ENCODE data around the gene HLA-DQA2.

Gene HLA-DQA2

GRCh38 chr6:32761548-32761947, 20.4 kb downstream of the HLA-DQA2 start:
- no peak for DNase-seq
- no peak overlapping the region for H3K18ac ChIP-seq (ENCODE audit: low read length)
- H3K4me3 ChIP-seq (ENCODE audit: low read depth, low read length): no peak overlapping the region
- H3K36me3 ChIP-seq (ENCODE audit: control insufficient read depth in 1 of 2, insufficient read depth in 2 of 2, low read length in 2 of 2): no peaks in the 10 kb centered on the region
- H2AK5ac ChIP-seq (ENCODE audit: low read length): no peak overlapping the region
- no peaks in the 10 kb centered on the region for H3K79me2 ChIP-seq (ENCODE audit: control insufficient read depth, insufficient read depth, low read length, poor library complexity)
- no peak overlapping the region for H4K8ac ChIP-seq (ENCODE audit: low read depth, low read length)
- no peak overlapping the region for H4K12ac ChIP-seq (ENCODE audit: low read depth, low read length)
- H2AFZ ChIP-seq (ENCODE audit: insufficient read depth, low read length, poor library complexity): no peak overlapping the region
- H3K79me1 ChIP-seq (ENCODE audit: low read length): no peaks in the 10 kb centered on the region
- WGBS (ENCODE audit: extremely low coverage, insufficient coverage, insufficient read length): no CpG with 5 or more reads among the region's 40 CpGs
- no peak overlapping the region for H3K4me2 ChIP-seq (ENCODE audit: low read length)
- no peak overlapping the region for H3K27ac ChIP-seq (ENCODE audit: low read depth, low read length)
- H3K23ac ChIP-seq (ENCODE audit: low read length): no peak overlapping the region
- H2BK5ac ChIP-seq (ENCODE audit: low read depth, low read length, poor library complexity): no peak overlapping the region
- no peak overlapping the region for H3K9ac ChIP-seq (ENCODE audit: low read length)
- H3K14ac ChIP-seq (ENCODE audit: low read length): no peak overlapping the region
- no peak overlapping the region for H2BK120ac ChIP-seq (ENCODE audit: insufficient read depth, low read length, poor library complexity)
- no peak overlapping the region for H3K4ac ChIP-seq (ENCODE audit: low read depth, low read length)
- H2BK12ac ChIP-seq (ENCODE audit: low read length): no peak overlapping the region
- no peak overlapping the region for H4K91ac ChIP-seq (ENCODE audit: low read depth, low read length)
- H3K9me3 ChIP-seq (ENCODE audit: insufficient read depth, low read depth, low read length): peaks cover 1% of the 10 kb centered on the region
- no peaks in the 10 kb centered on the region for H3K4me1 ChIP-seq (ENCODE audit: control insufficient read depth in 1 of 2, insufficient read depth in 2 of 2, low read length in 2 of 2)
- H3K27me3 ChIP-seq (ENCODE audit: insufficient read depth, low read length): no peaks in the 10 kb centered on the region

GRCh38 chr6:32763421-32763820, 22.2 kb downstream of the HLA-DQA2 start, which contains the start of gene HLA-DQB2:
HLA-DQB2 (minus strand) TSS chr6:32763532; CDS start chr6:32763470, 62 bp downstream.
- no peak for DNase-seq
- H3K36me3 ChIP-seq (ENCODE audit: control insufficient read depth in 1 of 2, insufficient read depth in 2 of 2, low read length in 2 of 2): no peaks in the 10 kb centered on the region
- H3K4me1 ChIP-seq (ENCODE audit: control insufficient read depth in 1 of 2, insufficient read depth in 2 of 2, low read length in 2 of 2): no peaks in the 10 kb centered on the region
- H2AFZ ChIP-seq (ENCODE audit: insufficient read depth, low read length, poor library complexity): no peak within 1 kb of the TSS
- H4K91ac ChIP-seq (ENCODE audit: low read depth, low read length): no peak within 1 kb of the TSS
- H3K9ac ChIP-seq (ENCODE audit: low read length): no peak within 1 kb of the TSS
- H3K27ac ChIP-seq (ENCODE audit: low read depth, low read length): no peak within 1 kb of the TSS
- H2BK120ac ChIP-seq (ENCODE audit: insufficient read depth, low read length, poor library complexity): no peak within 1 kb of the TSS
- no peak within 1 kb of the TSS for H3K4ac ChIP-seq (ENCODE audit: low read depth, low read length)
- no peak within 1 kb of the TSS for H4K12ac ChIP-seq (ENCODE audit: low read depth, low read length)
- no peak within 1 kb of the TSS for H4K8ac ChIP-seq (ENCODE audit: low read depth, low read length)
- no peak within 1 kb of the TSS for H3K14ac ChIP-seq (ENCODE audit: low read length)
- no peak within 1 kb of the TSS for H3K18ac ChIP-seq (ENCODE audit: low read length)
- H3K4me2 ChIP-seq (ENCODE audit: low read length): no peak within 1 kb of the TSS
- no peak within 1 kb of the TSS for H2AK5ac ChIP-seq (ENCODE audit: low read length)
- H3K4me3 ChIP-seq (ENCODE audit: low read depth, low read length): no peak within 1 kb of the TSS
- H3K9me3 ChIP-seq (ENCODE audit: insufficient read depth, low read depth, low read length): peaks cover 1% of the 10 kb centered on the region
- H2BK5ac ChIP-seq (ENCODE audit: low read depth, low read length, poor library complexity): no peak within 1 kb of the TSS
- H3K79me2 ChIP-seq (ENCODE audit: control insufficient read depth, insufficient read depth, low read length, poor library complexity): no peaks in the 10 kb centered on the region
- H3K27me3 ChIP-seq (ENCODE audit: insufficient read depth, low read length): no peaks in the 10 kb centered on the region
- H3K79me1 ChIP-seq (ENCODE audit: low read length): no peaks in the 10 kb centered on the region
- WGBS (ENCODE audit: extremely low coverage, insufficient coverage, insufficient read length): no CpG with 5 or more reads among the region's 4 CpGs
- no peak within 1 kb of the TSS for H3K23ac ChIP-seq (ENCODE audit: low read length)
- H2BK12ac ChIP-seq (ENCODE audit: low read length): no peak within 1 kb of the TSS

- H2BK12ac ChIP-seq (ENCODE audit: low read length): no peak overlapping the region
- H3K4me3 ChIP-seq (ENCODE audit: low read depth, low read length): no peak overlapping the region
- no peak overlapping the region for H2AK5ac ChIP-seq (ENCODE audit: low read length)
- H2BK5ac ChIP-seq (ENCODE audit: low read depth, low read length, poor library complexity): no peak overlapping the region
- H4K91ac ChIP-seq (ENCODE audit: low read depth, low read length): no peak overlapping the region
- H3K9me3 ChIP-seq (ENCODE audit: insufficient read depth, low read depth, low read length): peaks cover 1% of the 10 kb centered on the region
- no peak overlapping the region for H3K14ac ChIP-seq (ENCODE audit: low read length)
- H3K36me3 ChIP-seq (ENCODE audit: control insufficient read depth in 1 of 2, insufficient read depth in 2 of 2, low read length in 2 of 2): no peaks in the 10 kb centered on the region
- no peaks in the 10 kb centered on the region for H3K79me1 ChIP-seq (ENCODE audit: low read length)
- no peak overlapping the region for H3K23ac ChIP-seq (ENCODE audit: low read length)
- H3K79me2 ChIP-seq (ENCODE audit: control insufficient read depth, insufficient read depth, low read length, poor library complexity): no peaks in the 10 kb centered on the region
- H2BK120ac ChIP-seq (ENCODE audit: insufficient read depth, low read length, poor library complexity): no peak overlapping the region
- no CpG with 5 or more reads among the region's 1 CpG for WGBS (ENCODE audit: extremely low coverage, insufficient coverage, insufficient read length)
- H3K27ac ChIP-seq (ENCODE audit: low read depth, low read length): no peak overlapping the region
- H3K9ac ChIP-seq (ENCODE audit: low read length): no peak overlapping the region
- H3K4me1 ChIP-seq (ENCODE audit: control insufficient read depth in 1 of 2, insufficient read depth in 2 of 2, low read length in 2 of 2): no peaks in the 10 kb centered on the region
- no peak for DNase-seq
- no peak overlapping the region for H3K18ac ChIP-seq (ENCODE audit: low read length)
- H3K4me2 ChIP-seq (ENCODE audit: low read length): no peak overlapping the region
- H3K4ac ChIP-seq (ENCODE audit: low read depth, low read length): no peak overlapping the region
- no peak overlapping the region for H4K8ac ChIP-seq (ENCODE audit: low read depth, low read length)
- H4K12ac ChIP-seq (ENCODE audit: low read depth, low read length): no peak overlapping the region
- no peak overlapping the region for H2AFZ ChIP-seq (ENCODE audit: insufficient read depth, low read length, poor library complexity)
- no peaks in the 10 kb centered on the region for H3K27me3 ChIP-seq (ENCODE audit: insufficient read depth, low read length)
These were observed 22.9 kb downstream of the HLA-DQA2 start for GRCh38 chr6:32764048-32764447.

- H3K79me1 ChIP-seq (ENCODE audit: low read length): no peaks in the 10 kb centered on the region
- no peak overlapping the region for H2BK5ac ChIP-seq (ENCODE audit: low read depth, low read length, poor library complexity)
- no peaks in the 10 kb centered on the region for H3K79me2 ChIP-seq (ENCODE audit: control insufficient read depth, insufficient read depth, low read length, poor library complexity)
- no peak overlapping the region for H3K27ac ChIP-seq (ENCODE audit: low read depth, low read length)
- H3K9ac ChIP-seq (ENCODE audit: low read length): no peak overlapping the region
- H4K91ac ChIP-seq (ENCODE audit: low read depth, low read length): no peak overlapping the region
- no peak overlapping the region for H4K8ac ChIP-seq (ENCODE audit: low read depth, low read length)
- no peak overlapping the region for H3K4me2 ChIP-seq (ENCODE audit: low read length)
- DNase-seq: no peak
- H4K12ac ChIP-seq (ENCODE audit: low read depth, low read length): no peak overlapping the region
- H3K14ac ChIP-seq (ENCODE audit: low read length): no peak overlapping the region
- no peak overlapping the region for H3K23ac ChIP-seq (ENCODE audit: low read length)
- H3K9me3 ChIP-seq (ENCODE audit: insufficient read depth, low read depth, low read length): no peaks in the 10 kb centered on the region
- no peak overlapping the region for H3K4me3 ChIP-seq (ENCODE audit: low read depth, low read length)
- H3K4me1 ChIP-seq (ENCODE audit: control insufficient read depth in 1 of 2, insufficient read depth in 2 of 2, low read length in 2 of 2): no peaks in the 10 kb centered on the region
- H3K36me3 ChIP-seq (ENCODE audit: control insufficient read depth in 1 of 2, insufficient read depth in 2 of 2, low read length in 2 of 2): no peaks in the 10 kb centered on the region
- H3K27me3 ChIP-seq (ENCODE audit: insufficient read depth, low read length): no peaks in the 10 kb centered on the region
- no peak overlapping the region for H3K4ac ChIP-seq (ENCODE audit: low read depth, low read length)
- WGBS (ENCODE audit: extremely low coverage, insufficient coverage, insufficient read length): no CpG with 5 or more reads among the region's 1 CpG
- H2BK12ac ChIP-seq (ENCODE audit: low read length): no peak overlapping the region
- no peak overlapping the region for H3K18ac ChIP-seq (ENCODE audit: low read length)
- no peak overlapping the region for H2BK120ac ChIP-seq (ENCODE audit: insufficient read depth, low read length, poor library complexity)
- no peak overlapping the region for H2AK5ac ChIP-seq (ENCODE audit: low read length)
- no peak overlapping the region for H2AFZ ChIP-seq (ENCODE audit: insufficient read depth, low read length, poor library complexity)
These were observed 31.5 kb downstream of the HLA-DQA2 start for GRCh38 chr6:32772656-32773055.

All from trophoblast cell (in vitro differentiated cells and primary cell).